Brain microvascular endothelial cell (primary cell): ENCODE measurements around the gene GZMM.

Source experiments
- DNase-seq: peaks from one replicate; pipeline ENCODE4 v3.0.0-alpha.2; 2020
- H3K27ac ChIP-seq: fragments of 250-450 bp; sonication (Bioruptor Pico); 2 replicates; pipeline ENCODE4 v1.5.1; 2020; ENCODE audit warnings: mild to moderate bottlenecking, moderate library complexity
- H3K27me3 ChIP-seq: fragments of 250-450 bp; sonication (Bioruptor Pico); replicated peaks from 2 replicates; pipeline ENCODE4 v1.5.1; 2020; ENCODE audit warnings: mild to moderate bottlenecking
- H3K36me3 ChIP-seq: fragments of 250-450 bp; sonication (Bioruptor Pico); replicated peaks from 2 replicates; pipeline ENCODE4 v1.5.1; 2020; ENCODE audit warnings: mild to moderate bottlenecking
- H3K4me3 ChIP-seq: 2 replicates; pipeline ENCODE4 v1.5.1; 2011; ENCODE audit warnings: low read depth, mild to moderate bottlenecking, control low read depth, low read length, moderate library complexity
- CTCF ChIP-seq: IDR thresholded peaks from 2 replicates; pipeline ENCODE4 v1.5.1; 2011; ENCODE audit warnings: low read depth, mild to moderate bottlenecking, moderate library complexity, low read length, control low read depth, inconsistent platforms; ENCODE audit errors: missing control alignments
- in situ Hi-C: cut with HindIII; loops from 2 replicates; pipeline ENCODE4 v1.10.0; 2017; ENCODE audit warnings: low sequenced_read_pairs, low pct_ligation_motif_present

Gene GZMM

GRCh38 chr19:539429-540030 is 4.3 kb upstream of the GZMM start:
- DNase-seq, result no peak
- Histone ChIP-seq H3K27ac (no peak overlapping the region), H3K27me3 (no peaks in the 10 kb centered on the region), H3K36me3 (peaks cover 47% of the 10 kb centered on the region), H3K4me3 (no peak overlapping the region)
- TF ChIP-seq CTCF, result no peak
- in situ Hi-C loops, result no loop called here

- in situ Hi-C loops, result no loop called here
- no peak for DNase-seq
- no peak overlapping the region for H3K4me3 ChIP-seq
- H3K27ac ChIP-seq, result no peak overlapping the region
- H3K27me3 ChIP-seq, result no peaks in the 10 kb centered on the region
- peaks cover 46% of the 10 kb centered on the region for H3K36me3 ChIP-seq
- no peak for TF ChIP-seq CTCF
These were observed 2.8 kb upstream of the GZMM start for GRCh38 chr19:540867-541637.

GRCh38 chr19:541699-542098 is 2.2 kb upstream of the GZMM start:
- Histone ChIP-seq H3K27ac (no peak overlapping the region), H3K27me3 (no peaks in the 10 kb centered on the region), H3K36me3 (peaks cover 40% of the 10 kb centered on the region), H3K4me3 (no peak overlapping the region)
- DNase-seq, result no peak
- in situ Hi-C loops, result no loop called here
- TF ChIP-seq CTCF, result no peak

GRCh38 chr19:542173-542866 is 1.5 kb upstream of the GZMM start:
- no peak overlapping the region for H3K27ac ChIP-seq
- H3K36me3 ChIP-seq, result peaks cover 34% of the 10 kb centered on the region
- no peak overlapping the region for H3K4me3 ChIP-seq
- no peak for TF ChIP-seq CTCF
- in situ Hi-C loops, result no loop called here
- DNase-seq, result no peak
- H3K27me3 ChIP-seq, result no peaks in the 10 kb centered on the region

- no peak for DNase-seq
- TF ChIP-seq CTCF, result no peak
- H3K4me3 ChIP-seq, result no peak overlapping the region
- in situ Hi-C loops, result no loop called here
- H3K27me3 ChIP-seq, result no peaks in the 10 kb centered on the region
- H3K36me3 ChIP-seq, result peaks cover 12% of the 10 kb centered on the region
- no peak overlapping the region for H3K27ac ChIP-seq
These were observed 3.3 kb downstream of the GZMM start for GRCh38 chr19:547117-547516.
